ENCODE results near the gene PLOD2.

The PLOD2 gene

GRCh38 chr3:146189519-146190173 lies 28.7 kb upstream of the PLOD2 start:
- no peaks in the 10 kb centered on the region for H3K27me3 ChIP-seq (ENCODE audit: control insufficient read depth in 5 of 5, insufficient read depth in 4 of 5, low read length in 5 of 5)
- H3K9me3 ChIP-seq (ENCODE audit: control insufficient read depth in 5 of 5, low read length in 5 of 5), result no peaks in the 10 kb centered on the region
- no peak overlapping the region for H3K9ac ChIP-seq (ENCODE audit: low read length in 5 of 5)
- H3K4me3 ChIP-seq (ENCODE audit: low read depth in 1 of 5, low read length in 5 of 5), result no peak overlapping the region
- H3K36me3 ChIP-seq (ENCODE audit: control insufficient read depth in 5 of 5, insufficient read depth in 5 of 5, low read length in 5 of 5), result peaks cover 14 to 28% (median 23%) of the 10 kb centered on the region in 5 donors
- no peak overlapping the region for H3K27ac ChIP-seq (ENCODE audit: low read depth, low read length)
- no peaks in the 10 kb centered on the region for H3K4me1 ChIP-seq (ENCODE audit: control insufficient read depth in 5 of 5, insufficient read depth in 5 of 5, low read length in 5 of 5)

GRCh38 chr3:146187334-146187950 lies 26.5 kb upstream of the PLOD2 start:
- Histone ChIP-seq H3K9me3 (ENCODE audit: control insufficient read depth in 5 of 5, low read length in 5 of 5) (no peaks in the 10 kb centered on the region), H3K36me3 (ENCODE audit: control insufficient read depth in 5 of 5, insufficient read depth in 5 of 5, low read length in 5 of 5) (peaks cover 7 to 11% (median 9%) of the 10 kb centered on the region in 5 donors), H3K27ac (ENCODE audit: low read depth, low read length) (no peak overlapping the region), H3K4me1 (ENCODE audit: control insufficient read depth in 5 of 5, insufficient read depth in 5 of 5, low read length in 5 of 5) (no peaks in the 10 kb centered on the region), H3K27me3 (ENCODE audit: control insufficient read depth in 5 of 5, insufficient read depth in 4 of 5, low read length in 5 of 5) (no peaks in the 10 kb centered on the region), H3K9ac (ENCODE audit: low read length in 5 of 5) (no peak overlapping the region), H3K4me3 (ENCODE audit: low read depth in 1 of 5, low read length in 5 of 5) (no peak overlapping the region)

- no peak overlapping the region for H3K4me3 ChIP-seq (ENCODE audit: low read depth in 1 of 5, low read length in 5 of 5)
- no peaks in the 10 kb centered on the region for H3K4me1 ChIP-seq (ENCODE audit: control insufficient read depth in 5 of 5, insufficient read depth in 5 of 5, low read length in 5 of 5)
- no peaks in the 10 kb centered on the region for H3K27me3 ChIP-seq (ENCODE audit: control insufficient read depth in 5 of 5, insufficient read depth in 4 of 5, low read length in 5 of 5)
- no peak overlapping the region for H3K27ac ChIP-seq (ENCODE audit: low read depth, low read length)
- peaks cover 2 to 7% (median 3%) of the 10 kb centered on the region in 5 donors for H3K36me3 ChIP-seq (ENCODE audit: control insufficient read depth in 5 of 5, insufficient read depth in 5 of 5, low read length in 5 of 5)
- no peaks in the 10 kb centered on the region for H3K9me3 ChIP-seq (ENCODE audit: control insufficient read depth in 5 of 5, low read length in 5 of 5)
- no peak overlapping the region for H3K9ac ChIP-seq (ENCODE audit: low read length in 5 of 5)
These were observed 23.4 kb upstream of the PLOD2 start for GRCh38 chr3:146184241-146185015.

GRCh38 chr3:146181216-146181615 lies 20.2 kb upstream of the PLOD2 start:
- Histone ChIP-seq H3K27ac (ENCODE audit: low read depth, low read length) (no peak overlapping the region), H3K36me3 (ENCODE audit: control insufficient read depth in 5 of 5, insufficient read depth in 5 of 5, low read length in 5 of 5) (no peaks in the 10 kb centered on the region), H3K9ac (ENCODE audit: low read length in 5 of 5) (no peak overlapping the region), H3K4me1 (ENCODE audit: control insufficient read depth in 5 of 5, insufficient read depth in 5 of 5, low read length in 5 of 5) (peaks cover 0 to 13% (median 9%) of the 10 kb centered on the region in 5 donors), H3K9me3 (ENCODE audit: control insufficient read depth in 5 of 5, low read length in 5 of 5) (no peaks in the 10 kb centered on the region), H3K27me3 (ENCODE audit: control insufficient read depth in 5 of 5, insufficient read depth in 4 of 5, low read length in 5 of 5) (no peaks in the 10 kb centered on the region), H3K4me3 (ENCODE audit: low read depth in 1 of 5, low read length in 5 of 5) (no peak overlapping the region)

- no peak overlapping the region for H3K4me3 ChIP-seq (ENCODE audit: low read depth in 1 of 5, low read length in 5 of 5)
- no peak overlapping the region for H3K27ac ChIP-seq (ENCODE audit: low read depth, low read length)
- H3K9ac ChIP-seq (ENCODE audit: low read length in 5 of 5), result no peak overlapping the region
- peaks cover 0 to 13% (median 9%) of the 10 kb centered on the region in 5 donors for H3K4me1 ChIP-seq (ENCODE audit: control insufficient read depth in 5 of 5, insufficient read depth in 5 of 5, low read length in 5 of 5)
- no peaks in the 10 kb centered on the region for H3K27me3 ChIP-seq (ENCODE audit: control insufficient read depth in 5 of 5, insufficient read depth in 4 of 5, low read length in 5 of 5)
- no peaks in the 10 kb centered on the region for H3K36me3 ChIP-seq (ENCODE audit: control insufficient read depth in 5 of 5, insufficient read depth in 5 of 5, low read length in 5 of 5)
- no peaks in the 10 kb centered on the region for H3K9me3 ChIP-seq (ENCODE audit: control insufficient read depth in 5 of 5, low read length in 5 of 5)
These were observed 19.4 kb upstream of the PLOD2 start for GRCh38 chr3:146180376-146180775.

- no peaks in the 10 kb centered on the region for H3K36me3 ChIP-seq (ENCODE audit: control insufficient read depth in 5 of 5, insufficient read depth in 5 of 5, low read length in 5 of 5)
- H3K27ac ChIP-seq (ENCODE audit: low read depth, low read length), result peak overlapping the region; percentile 63
- no peaks in the 10 kb centered on the region for H3K9me3 ChIP-seq (ENCODE audit: control insufficient read depth in 5 of 5, low read length in 5 of 5)
- H3K27me3 ChIP-seq (ENCODE audit: control insufficient read depth in 5 of 5, insufficient read depth in 4 of 5, low read length in 5 of 5), result no peaks in the 10 kb centered on the region
- H3K9ac ChIP-seq (ENCODE audit: low read length in 5 of 5), result peak overlapping the region in 2 of 5 donors; percentile 12 to 59
- peaks cover 0 to 13% (median 9%) of the 10 kb centered on the region in 5 donors for H3K4me1 ChIP-seq (ENCODE audit: control insufficient read depth in 5 of 5, insufficient read depth in 5 of 5, low read length in 5 of 5)
- H3K4me3 ChIP-seq (ENCODE audit: low read depth in 1 of 5, low read length in 5 of 5), result peak overlapping the region in 3 of 5 donors; percentile 0 to 47 (median 39)
These were observed 17.2 kb upstream of the PLOD2 start for GRCh38 chr3:146178006-146178689.

GRCh38 chr3:146177519-146177918 lies 16.5 kb upstream of the PLOD2 start:
- H3K9me3 ChIP-seq (ENCODE audit: control insufficient read depth in 5 of 5, low read length in 5 of 5), result no peaks in the 10 kb centered on the region
- H3K4me3 ChIP-seq (ENCODE audit: low read depth in 1 of 5, low read length in 5 of 5), result peak overlapping the region in 4 of 5 donors; percentile 0 to 47 (median 34)
- peak overlapping the region in 2 of 5 donors; percentile 12 to 59 for H3K9ac ChIP-seq (ENCODE audit: low read length in 5 of 5)
- peak overlapping the region; percentile 63 for H3K27ac ChIP-seq (ENCODE audit: low read depth, low read length)
- H3K27me3 ChIP-seq (ENCODE audit: control insufficient read depth in 5 of 5, insufficient read depth in 4 of 5, low read length in 5 of 5), result no peaks in the 10 kb centered on the region
- peaks cover 0 to 2% (median 0%) of the 10 kb centered on the region in 5 donors for H3K36me3 ChIP-seq (ENCODE audit: control insufficient read depth in 5 of 5, insufficient read depth in 5 of 5, low read length in 5 of 5)
- H3K4me1 ChIP-seq (ENCODE audit: control insufficient read depth in 5 of 5, insufficient read depth in 5 of 5, low read length in 5 of 5), result peaks cover 0 to 13% (median 9%) of the 10 kb centered on the region in 5 donors

GRCh38 chr3:146177072-146177471 lies 16.1 kb upstream of the PLOD2 start:
- Histone ChIP-seq H3K9me3 (ENCODE audit: control insufficient read depth in 5 of 5, low read length in 5 of 5) (no peaks in the 10 kb centered on the region), H3K27me3 (ENCODE audit: control insufficient read depth in 5 of 5, insufficient read depth in 4 of 5, low read length in 5 of 5) (no peaks in the 10 kb centered on the region), H3K27ac (ENCODE audit: low read depth, low read length) (peak overlapping the region; percentile 63)

GRCh38 chr3:146172586-146172985 lies 11.6 kb upstream of the PLOD2 start:
- no peaks in the 10 kb centered on the region for H3K27me3 ChIP-seq (ENCODE audit: control insufficient read depth in 5 of 5, insufficient read depth in 4 of 5, low read length in 5 of 5)
- no peak overlapping the region for H3K27ac ChIP-seq (ENCODE audit: low read depth, low read length)
- H3K36me3 ChIP-seq (ENCODE audit: control insufficient read depth in 5 of 5, insufficient read depth in 5 of 5, low read length in 5 of 5), result peaks cover 0 to 2% (median 0%) of the 10 kb centered on the region in 5 donors
- H3K4me3 ChIP-seq (ENCODE audit: low read depth in 1 of 5, low read length in 5 of 5), result no peak overlapping the region
- no peak overlapping the region for H3K9ac ChIP-seq (ENCODE audit: low read length in 5 of 5)
- peaks cover 0 to 3% (median 0%) of the 10 kb centered on the region in 5 donors for H3K9me3 ChIP-seq (ENCODE audit: control insufficient read depth in 5 of 5, low read length in 5 of 5)
- H3K4me1 ChIP-seq (ENCODE audit: control insufficient read depth in 5 of 5, insufficient read depth in 5 of 5, low read length in 5 of 5), result peaks cover 0 to 5% (median 2%) of the 10 kb centered on the region in 5 donors

More at GRCh38 chr3:146177072-146177471, 16.1 kb upstream of the PLOD2 start:
- Histone ChIP-seq H3K36me3 (ENCODE audit: control insufficient read depth in 5 of 5, insufficient read depth in 5 of 5, low read length in 5 of 5) (peaks cover 0 to 2% (median 0%) of the 10 kb centered on the region in 5 donors), H3K9ac (ENCODE audit: low read length in 5 of 5) (no peak overlapping the region), H3K4me1 (ENCODE audit: control insufficient read depth in 5 of 5, insufficient read depth in 5 of 5, low read length in 5 of 5) (peaks cover 0 to 13% (median 9%) of the 10 kb centered on the region in 5 donors), H3K4me3 (ENCODE audit: low read depth in 1 of 5, low read length in 5 of 5) (peak overlapping the region in 1 of 5 donors; percentile 28)

Data from subcutaneous abdominal adipose tissue (tissue), 5 donors.